ENCODE results near the gene FMN1.

GRCh38 chr15:32899126-32899596 lies 295.4 kb downstream of the FMN1 start:
- TF ChIP-seq CTCF (conservative IDR thresholded peaks at IDR 0.05) (no peak), ZFX (IDR thresholded peaks at IDR 0.05) (no peak)

Measured in C4-2B (cell line).